H1 (cell line): ENCODE results near the gene MBNL1. TPM values are rescaled to one million over a fixed set of nuclear protein-coding genes. Genes with fewer than 3 reads are reported as not detected.

Experiments
- CTCF ChIA-PET: fragments of 300-600 bp; sonication (Branson Sonifier 250); formaldehyde crosslinking; loops from one replicate; lab custom pipeline; 2021; ENCODE audit not compliant: partially characterized antibody; lab: Charles Lee
- POLR2A ChIA-PET: fragments of 300-600 bp; sonication (Branson Sonifier 250); formaldehyde crosslinking; loops from one replicate; lab custom pipeline; 2021; ENCODE audit warnings: inconsistent platforms; ENCODE audit not compliant: partially characterized antibody; lab: Charles Lee
- DNase-seq, 2 experiments: peaks; one replicate each; pipeline versions ENCODE4 v3.0.0 to v3.0.0-alpha.2; 2010 to 2022; ENCODE audit warnings: low spot score in 2 of 2, low read depth in 1 of 2, mixed read lengths in 1 of 2
- FAIRE-seq: peaks from 2 replicates; lab custom pipeline; 2011; peaks lifted over from hg19 to GRCh38; lab: Jason Lieb, UNC
- H2AFZ ChIP-seq: 2 replicates; pipeline ENCODE4 v1.8.1; 2012; ENCODE audit warnings: low read length, inconsistent platforms
- H2AK5ac ChIP-seq: 2 replicates; pipeline ENCODE4 v1.6.1; 2013; ENCODE audit warnings: low read depth, low read length
- H2BK120ac ChIP-seq: replicated peaks from 2 replicates; pipeline ENCODE3; 2013; ENCODE audit warnings: low read depth, low read length, inconsistent platforms
- H2BK12ac ChIP-seq: 2 replicates; pipeline ENCODE4 v1.6.1; 2013; ENCODE audit warnings: low read depth, low read length
- H2BK15ac ChIP-seq: 2 replicates; pipeline ENCODE4 v1.6.1; 2013; ENCODE audit warnings: low read length
- H2BK20ac ChIP-seq: 2 replicates; pipeline ENCODE4 v1.6.1; 2013; ENCODE audit warnings: low read length
- H2BK5ac ChIP-seq: 2 replicates; pipeline ENCODE4 v1.6.1; 2013; ENCODE audit warnings: low read depth, low read length
- H3K14ac ChIP-seq: 2 replicates; pipeline ENCODE4 v1.6.1; 2013; ENCODE audit warnings: inconsistent platforms; ENCODE audit not compliant: insufficient read length
- H3K18ac ChIP-seq: 2 replicates; pipeline ENCODE4 v1.6.1; 2013; ENCODE audit warnings: low read length; ENCODE audit errors: extremely low read depth
- H3K23ac ChIP-seq: 2 replicates; pipeline ENCODE4 v1.6.1; 2013; ENCODE audit warnings: inconsistent platforms; ENCODE audit not compliant: insufficient read length
- H3K23me2 ChIP-seq: 2 replicates; pipeline ENCODE4 v1.6.1; 2013; ENCODE audit warnings: low read depth, low read length
- H3K27ac ChIP-seq: 2 replicates; pipeline ENCODE4 v1.6.1; 2011; ENCODE audit warnings: low read depth, low read length, inconsistent platforms
- H3K27me3 ChIP-seq, 4 experiments: replicated peaks in 1 of 4; 1 replicate in 1 of 4; 2 replicates in 3 of 4; pipeline versions ENCODE4 v1.6.1 to v1.8.1; 2011 to 2013; ENCODE audit warnings: low read length in 3 of 4, mild to moderate bottlenecking in 3 of 4, inconsistent platforms in 2 of 4, mixed read lengths in 2 of 4, moderate library complexity in 1 of 4; ENCODE audit not compliant: control insufficient read depth in 3 of 4, insufficient read depth in 3 of 4; ENCODE audit errors: extremely low read depth in 1 of 4
- H3K36me3 ChIP-seq, 4 experiments: 2 replicates each; pipeline versions ENCODE4 v1.6.1 to v1.8.1; 2011 to 2013; ENCODE audit warnings: mild to moderate bottlenecking in 4 of 4, low read length in 3 of 4, moderate library complexity in 2 of 4, control low read depth in 1 of 4, inconsistent platforms in 1 of 4; ENCODE audit not compliant: insufficient read depth in 4 of 4, control insufficient read depth in 2 of 4
- H3K4ac ChIP-seq: replicated peaks from 2 replicates; pipeline ENCODE3; 2013; ENCODE audit warnings: low read length, low read depth, mixed read lengths, inconsistent platforms; ENCODE audit not compliant: insufficient read length
- H3K4me1 ChIP-seq, 4 experiments: replicated peaks in 1 of 4; 1 replicate in 1 of 4; 2 replicates in 3 of 4; pipeline versions ENCODE4 v1.6.1 to v1.8.1; 2011 to 2013; ENCODE audit warnings: low read length in 3 of 4, inconsistent platforms in 2 of 4, mixed read lengths in 1 of 4; ENCODE audit not compliant: insufficient read depth in 4 of 4, control insufficient read depth in 3 of 4
- H3K4me2 ChIP-seq, 2 experiments: 2 replicates each; pipeline versions ENCODE4 v1.6.1 to v1.8.1; 2011 to 2013; ENCODE audit warnings: low read depth in 2 of 2, low read length in 2 of 2, control low read depth in 1 of 2, inconsistent platforms in 1 of 2, mild to moderate bottlenecking in 1 of 2; ENCODE audit not compliant: insufficient read depth in 1 of 2
- H3K4me3 ChIP-seq, 4 experiments: fragments of 200-600, 300-600 bp in 1 of 4; sonication (generic), shearing (Covaris generic), sonication (Bioruptor Twin) in 1 of 4; 2 replicates each; pipeline versions ENCODE4 v1.5.1 to v1.8.1; 2011 to 2016; ENCODE audit warnings: low read length in 4 of 4, low read depth in 3 of 4, control low read depth in 2 of 4, inconsistent platforms in 2 of 4, mild to moderate bottlenecking in 2 of 4, mixed read lengths in 1 of 4, moderate library complexity in 1 of 4; ENCODE audit not compliant: insufficient read depth in 2 of 4; ENCODE audit errors: extremely low read depth in 1 of 4
- H3K56ac ChIP-seq: replicated peaks from 2 replicates; pipeline ENCODE3; 2013; ENCODE audit warnings: low read depth, mild to moderate bottlenecking, mixed read lengths, low read length, inconsistent platforms; ENCODE audit not compliant: insufficient read length
- H3K79me1 ChIP-seq: 2 replicates; pipeline ENCODE4 v1.6.1; 2013; ENCODE audit warnings: low read depth, low read length, control low read depth
- H3K79me2 ChIP-seq, 2 experiments: 2 replicates each; pipeline versions ENCODE4 v1.6.1 to v1.8.1; 2012 to 2013; ENCODE audit warnings: low read length in 2 of 2, mild to moderate bottlenecking in 2 of 2, inconsistent platforms in 1 of 2; ENCODE audit not compliant: insufficient read depth in 2 of 2, control insufficient read depth in 1 of 2
- H3K9ac ChIP-seq, 4 experiments: replicated peaks in 1 of 4; 1 replicate in 1 of 4; 2 replicates in 3 of 4; pipeline versions ENCODE4 v1.6.1 to v1.8.1; 2011 to 2013; ENCODE audit warnings: low read depth in 3 of 4, low read length in 3 of 4, control low read depth in 2 of 4, mild to moderate bottlenecking in 2 of 4, moderate library complexity in 2 of 4, inconsistent platforms in 1 of 4; ENCODE audit errors: extremely low read depth in 1 of 4
- H3K9me3 ChIP-seq, 2 experiments: 2 replicates each; pipeline versions ENCODE4 v1.6.1 to v1.8.1; 2012 to 2013; ENCODE audit warnings: mild to moderate bottlenecking in 2 of 2, moderate library complexity in 2 of 2, control low read depth in 1 of 2, inconsistent platforms in 1 of 2, low read depth in 1 of 2, low read length in 1 of 2, mixed read lengths in 1 of 2; ENCODE audit not compliant: insufficient read depth in 2 of 2
- H4K20me1 ChIP-seq, 2 experiments: replicated peaks in 1 of 2; 2 replicates each; pipeline versions ENCODE3 to v1.8.1; 2011 to 2013; ENCODE audit warnings: inconsistent platforms in 2 of 2, low read length in 2 of 2, mild to moderate bottlenecking in 1 of 2; ENCODE audit not compliant: insufficient read depth in 2 of 2, control insufficient read depth in 1 of 2
- H4K5ac ChIP-seq: 2 replicates; pipeline ENCODE4 v1.6.1; 2013; ENCODE audit warnings: low read length, low read depth, mixed read lengths, inconsistent platforms; ENCODE audit not compliant: insufficient read length
- H4K8ac ChIP-seq: 2 replicates; pipeline ENCODE4 v1.8.0; 2013; ENCODE audit warnings: mild to moderate bottlenecking, moderate library complexity, low read length, inconsistent platforms; ENCODE audit not compliant: insufficient read depth; ENCODE audit errors: extremely low read depth
- H4K91ac ChIP-seq: replicated peaks from 2 replicates; pipeline ENCODE3; 2013; ENCODE audit warnings: low read length, mixed read lengths, inconsistent platforms; ENCODE audit not compliant: insufficient read length
- BCL11A ChIP-seq, 2 experiments: IDR thresholded peaks; one replicate each; pipeline ENCODE4 v1.6.1; 2011; ENCODE audit warnings: low read depth in 2 of 2, low read length in 2 of 2, mild to moderate bottlenecking in 2 of 2
- CBX8 ChIP-seq: fragments of 300-800, 300-1000 bp; sonication (generic); IDR thresholded peaks from 2 replicates; pipeline ENCODE4 v1.7.1; 2016; ENCODE audit warnings: low read depth, low read length, borderline replicate concordance
- CHD1 ChIP-seq: IDR thresholded peaks from 2 replicates; pipeline ENCODE4 v1.6.1; 2012; ENCODE audit warnings: low read depth, low read length, improper control_type of control experiment
- CHD2 ChIP-seq: IDR thresholded peaks from 2 replicates; pipeline ENCODE4 v1.6.1; 2012; ENCODE audit warnings: low read length, improper control_type of control experiment
- EP300 ChIP-seq, 2 experiments: IDR thresholded peaks; 1 replicate in 1 of 2; 2 replicates in 1 of 2; pipeline ENCODE4 v1.6.1; 2011 to 2012; ENCODE audit warnings: low read depth in 2 of 2, low read length in 2 of 2, mild to moderate bottlenecking in 2 of 2, borderline replicate concordance in 1 of 2, inconsistent platforms in 1 of 2, moderate library complexity in 1 of 2
- RAD21 ChIP-seq, 2 experiments: IDR thresholded peaks in 1 of 2; conservative IDR thresholded peaks in 1 of 2; 2 replicates each; pipeline ENCODE4 v1.6.1; 2011; ENCODE audit warnings: low read depth in 2 of 2, low read length in 2 of 2, improper control_type of control experiment in 1 of 2, inconsistent platforms in 1 of 2, mild to moderate bottlenecking in 1 of 2, moderate library complexity in 1 of 2
- TAF7 ChIP-seq: optimal IDR thresholded peaks from 2 replicates; pipeline ENCODE3; 2011; ENCODE audit warnings: low read depth, mild to moderate bottlenecking, inconsistent platforms, low read length, moderate library complexity, borderline replicate concordance
- WGBS, 2 experiments: shearing (Covaris generic) in 1 of 2; methylation state at CpG; one replicate each; pipeline versions ENCODE4 v1.1.6 to v1.1.7; 2013 to 2015; ENCODE audit warnings: low lambda C conversion rate in 2 of 2, mixed read lengths in 2 of 2, inconsistent platforms in 1 of 2, low coverage in 1 of 2, missing lambda C conversion rate in 1 of 2; ENCODE audit not compliant: insufficient replicate concordance in 2 of 2, insufficient coverage in 1 of 2, insufficient read length in 1 of 2; ENCODE audit errors: extremely low coverage in 1 of 2, missing lambda C conversion rate in 1 of 2; 5-methylcytosine and 5-hydroxymethylcytosine counted together
- polyA plus RNA-seq, 7 experiments: library from polyadenylated mRNA; depleted of rRNA in 3 of 7; stranded (reverse) in 5 of 7; unstranded in 2 of 7; fragments of >200 nt in 5 of 7; fragments of 200-250 nt in 2 of 7; gene quantifications; 1 replicate in 5 of 7; 2 replicates in 1 of 7; 4 replicates in 1 of 7; pipeline versions ENCODE4 v1.2.1 to v1.2.3, GENCODE V29; 2011 to 2013; ENCODE audit warnings: missing spikeins in 2 of 7, mixed read lengths in 2 of 7
- total RNA-seq: library from RNA; stranded (reverse); fragmentation: NEBNext Ultra II Directional; extraction: Animal tissue kit (Norgen Biotek cat#: 25700); gene quantifications from 2 replicates; pipeline ENCODE4 v1.2.1, GENCODE V29; 2021
- TF ChIP-seq, protein P1 (sequence below), 3 experiments: IDR thresholded peaks; 1 replicate in 2 of 3; 2 replicates in 1 of 3; pipeline versions ENCODE4 v1.5.1 to v1.6.1; 2011; ENCODE audit warnings: low read length in 3 of 3, mild to moderate bottlenecking in 3 of 3, inconsistent platforms in 2 of 3, low read depth in 1 of 3, moderate library complexity in 1 of 3; ENCODE audit not compliant: insufficient read depth in 1 of 3; ENCODE audit errors: control extremely low read depth in 1 of 3

Gene MBNL1
- total and polyA plus RNA-seq, 2 of the 8 experiments (the other 6 are each of a cell fraction or from before 2014, with no cell fraction given): 5.0 to 16.4 TPM

DNA sequence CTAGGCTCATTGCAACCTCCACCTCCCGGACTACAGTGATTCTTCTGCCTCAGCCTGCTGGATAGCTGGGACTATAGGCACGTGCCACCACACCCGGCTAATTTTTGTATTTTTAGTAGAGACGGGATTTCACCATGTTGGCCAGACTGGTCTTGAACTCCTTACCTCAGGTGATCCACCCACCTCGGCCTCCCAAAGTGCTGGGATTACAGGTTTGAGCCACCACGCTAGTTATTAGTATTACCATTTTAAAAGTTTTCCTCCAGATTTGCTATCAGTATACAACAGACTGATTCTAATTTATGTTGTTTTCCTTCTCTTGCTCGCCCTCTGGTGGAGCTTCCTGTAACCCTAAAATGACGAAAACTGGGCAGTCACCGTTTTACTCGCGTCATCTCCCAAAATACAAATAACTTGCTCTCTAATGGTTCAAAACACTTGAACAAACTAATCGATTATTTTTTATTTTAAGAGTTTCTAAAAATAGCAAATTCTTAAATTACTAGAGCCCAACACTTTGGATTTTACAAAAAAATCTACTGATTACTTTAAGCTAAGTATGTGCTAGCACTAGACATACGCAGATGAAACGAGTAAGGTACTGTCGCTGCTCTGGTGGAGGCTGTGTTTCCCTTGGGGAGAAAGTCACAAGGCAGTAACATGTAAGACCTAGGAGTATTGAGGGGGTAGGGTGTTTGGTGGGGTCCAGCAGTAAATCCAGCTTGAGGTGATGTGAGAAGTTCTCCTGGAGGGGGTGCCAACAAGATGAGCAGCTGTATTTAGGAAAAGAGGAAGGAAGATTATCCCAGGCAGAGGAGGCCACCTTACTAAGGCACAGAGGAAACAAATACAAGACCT is 203.3 kb downstream of the MBNL1 start:
- Histone ChIP-seq H2BK120ac (no peak overlapping the region), H2BK12ac (no peak overlapping the region), H2BK5ac (no peak overlapping the region), H2AK5ac (no peak overlapping the region), H3K79me1 (no peaks in the 10 kb centered on the region), H4K5ac (no peak overlapping the region), H4K8ac (no peak overlapping the region), H2AFZ (peak overlapping the region; percentile 79; the same call in 1 of the 2 replicates), H3K18ac (no peak overlapping the region), H3K79me2 (no peaks in the 10 kb centered on the region), H3K56ac (no peak overlapping the region), H4K91ac (no peak overlapping the region), H4K20me1 (no peaks in the 10 kb centered on the region), H3K4me3 (no peak overlapping the region; a peak in 1 of 8 replicates), H3K36me3 (no peaks in the 10 kb centered on the region), H3K4me1 (no peaks in the 10 kb centered on the region), H3K9ac (no peak overlapping the region), H3K27ac (no peak overlapping the region), H3K23ac (no peak overlapping the region), H3K23me2 (no peaks in the 10 kb centered on the region), H2BK20ac (peak overlapping the region; percentile 26; the same call in 1 of the 2 replicates), H3K4ac (no peak overlapping the region), H2BK15ac (no peak overlapping the region), H3K27me3 (no peaks in the 10 kb centered on the region), H3K14ac (no peak overlapping the region), H3K4me2 (no peak overlapping the region), H3K9me3 (peaks cover 0 to 3% of the 10 kb centered on the region in 2 experiments; a peak in 1 of 4 replicates)
- POLR2A ChIA-PET: no interaction called here
- CTCF ChIA-PET: interaction anchor here (0.6 to 2.8 kb wide), 55 partner anchors 11 to 571 kb away, joined by 3 to 31 read pairs (median 4); no protein-coding TSS in a partner anchor
- DNase-seq: peak in 1 of 2 experiments; percentile 69
- no peak for FAIRE-seq
- WGBS, 2 experiments: 68% methylated on average over 15 of the region's 15 CpGs; no CpG with 5 or more reads in 1 of the 2 experiments
- peak; percentile 58 to 65 for TF ChIP-seq RAD21 (IDR thresholded peaks at IDR 0.05 in 1 of 2, conservative IDR thresholded peaks at IDR 0.05 in 1 of 2; ENCODE audit: low read depth in 2 of 2, low read length in 2 of 2)
- no peak for TF ChIP-seq TAF7
- TF ChIP-seq CBX8: no peak
- TF ChIP-seq CHD1: no peak
- TF ChIP-seq CHD2: no peak
- no peak for TF ChIP-seq BCL11A (IDR thresholded peaks at IDR 0.05; ENCODE audit: low read depth in 2 of 2, low read length in 2 of 2)
- no peak for TF ChIP-seq EP300 (IDR thresholded peaks at IDR 0.05; ENCODE audit: borderline replicate concordance in 1 of 2, low read depth in 2 of 2, low read length in 2 of 2)
- TF ChIP-seq, protein P1, sequence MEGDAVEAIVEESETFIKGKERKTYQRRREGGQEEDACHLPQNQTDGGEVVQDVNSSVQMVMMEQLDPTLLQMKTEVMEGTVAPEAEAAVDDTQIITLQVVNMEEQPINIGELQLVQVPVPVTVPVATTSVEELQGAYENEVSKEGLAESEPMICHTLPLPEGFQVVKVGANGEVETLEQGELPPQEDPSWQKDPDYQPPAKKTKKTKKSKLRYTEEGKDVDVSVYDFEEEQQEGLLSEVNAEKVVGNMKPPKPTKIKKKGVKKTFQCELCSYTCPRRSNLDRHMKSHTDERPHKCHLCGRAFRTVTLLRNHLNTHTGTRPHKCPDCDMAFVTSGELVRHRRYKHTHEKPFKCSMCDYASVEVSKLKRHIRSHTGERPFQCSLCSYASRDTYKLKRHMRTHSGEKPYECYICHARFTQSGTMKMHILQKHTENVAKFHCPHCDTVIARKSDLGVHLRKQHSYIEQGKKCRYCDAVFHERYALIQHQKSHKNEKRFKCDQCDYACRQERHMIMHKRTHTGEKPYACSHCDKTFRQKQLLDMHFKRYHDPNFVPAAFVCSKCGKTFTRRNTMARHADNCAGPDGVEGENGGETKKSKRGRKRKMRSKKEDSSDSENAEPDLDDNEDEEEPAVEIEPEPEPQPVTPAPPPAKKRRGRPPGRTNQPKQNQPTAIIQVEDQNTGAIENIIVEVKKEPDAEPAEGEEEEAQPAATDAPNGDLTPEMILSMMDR (IDR thresholded peaks at IDR 0.05; ENCODE audit: control extremely low read depth in 1 of 3, insufficient read depth in 1 of 3, low read depth in 1 of 3, low read length in 3 of 3): peak; percentile 23 to 68 (median 53)
